HCT116 (cell line): ENCODE measurements around the gene MGST1. TPM values are rescaled to one million over a fixed set of nuclear protein-coding genes. Genes with fewer than 3 reads are reported as not detected.

Source experiments
- ATAC-seq: fragments of 200-7000 bp; cut with Tn5 transposase; 2 replicates; pipeline ENCODE4 v1.9.1; 2020; ENCODE audit warnings: mild to moderate bottlenecking, moderate library complexity
- BruUV-seq: library from RNA; stranded (reverse); fragments of 400-500 nt; replicated peaks from 2 replicates; lab custom pipeline; 2021; lab: Mats Ljungman, UMichigan
- CTCF ChIA-PET: fragments of 300-600 bp; sonication (Branson Sonifier 250); formaldehyde crosslinking; loops from one replicate; lab custom pipeline; 2021; ENCODE audit warnings: antibody characterized with exemption; lab: Charles Lee
- POLR2A ChIA-PET: fragments of 300-600, 350-600 bp; sonication (Branson Sonifier 250); formaldehyde crosslinking; loops from one replicate; lab custom pipeline; 2021; ENCODE audit warnings: antibody characterized with exemption; lab: Charles Lee
- RAD21 ChIA-PET, 2 experiments: fragments of 300-600 bp; sonication (Branson Sonifier 250); formaldehyde crosslinking; loops; one replicate each; lab custom pipeline; 2023; ENCODE audit warnings: low total read pairs in 2 of 2; ENCODE audit not compliant: uncharacterized antibody in 2 of 2, unreplicated experiment in 2 of 2, low non-redundant PET in 1 of 2; lab: Charles Lee
- DNase-seq: peaks from one replicate; pipeline ENCODE4 v3.0.0-alpha.2; 2010; ENCODE audit warnings: low read depth, low spot score
- H2AFZ ChIP-seq: fragments of 200-600 bp; shearing (Covaris generic), sonication (generic); 2 replicates; pipeline ENCODE4 v1.6.1; 2017; ENCODE audit warnings: low read depth, mixed run types, mixed read lengths, antibody characterized with exemption, low read length; ENCODE audit not compliant: poor library complexity, severe bottlenecking
- H3K27ac ChIP-seq: 2 replicates; pipeline ENCODE4 v1.5.1; 2012; ENCODE audit warnings: low read depth, low read length
- H3K27me3 ChIP-seq: fragments of 200-600 bp; sonication (generic); 2 replicates; pipeline ENCODE4 v1.6.1; 2016; ENCODE audit warnings: mixed run types, low read length, mixed read lengths; ENCODE audit not compliant: insufficient read depth
- H3K36me3 ChIP-seq, 2 experiments: fragments of 200-500 bp in 1 of 2; fragments of 200-600 bp in 1 of 2; sonication (Bioruptor generic) in 1 of 2; sonication (generic) in 1 of 2; 2 replicates each; pipeline versions ENCODE4 v1.5.1 to v1.6.1; 2014 to 2016; ENCODE audit warnings: low read length in 2 of 2, inconsistent platforms in 1 of 2, mixed read lengths in 1 of 2, mixed run types in 1 of 2; ENCODE audit not compliant: insufficient read depth in 2 of 2, control insufficient read depth in 1 of 2
- H3K4me1 ChIP-seq, 2 experiments: fragments of 200-600 bp in 1 of 2; sonication (generic) in 1 of 2; 2 replicates each; pipeline versions ENCODE4 v1.5.1 to v1.6.1; 2012 to 2017; ENCODE audit warnings: low read length in 2 of 2, inconsistent platforms in 1 of 2, mild to moderate bottlenecking in 1 of 2, mixed read lengths in 1 of 2, mixed run types in 1 of 2, moderate library complexity in 1 of 2; ENCODE audit not compliant: insufficient read depth in 2 of 2, control insufficient read depth in 1 of 2
- H3K4me2 ChIP-seq: fragments of 200-600 bp; sonication (generic); 2 replicates; pipeline ENCODE4 v1.6.1; 2017; ENCODE audit warnings: mixed run types, low read length, mixed read lengths
- H3K4me3 ChIP-seq, 2 experiments: fragments of 200-600 bp in 1 of 2; sonication (generic) in 1 of 2; replicated peaks in 1 of 2; 2 replicates each; pipeline ENCODE4 v1.5.1; 2011 to 2016; ENCODE audit warnings: low read length in 2 of 2, control low read depth in 1 of 2, low read depth in 1 of 2, mild to moderate bottlenecking in 1 of 2, mixed read lengths in 1 of 2, mixed run types in 1 of 2
- H3K79me2 ChIP-seq: fragments of 200-600 bp; sonication (generic); 2 replicates; pipeline ENCODE4 v1.6.1; 2017; ENCODE audit warnings: mild to moderate bottlenecking, mixed run types, low read length, moderate library complexity, mixed read lengths; ENCODE audit not compliant: insufficient read depth
- H3K9ac ChIP-seq: fragments of 200-600 bp; sonication (generic); 2 replicates; pipeline ENCODE4 v1.6.1; 2016; ENCODE audit warnings: low read length, mixed read lengths
- H3K9me2 ChIP-seq: fragments of 200-600 bp; sonication (generic), shearing (Covaris generic); 2 replicates; pipeline ENCODE4 v1.6.1; 2017; ENCODE audit warnings: mixed run types, mild to moderate bottlenecking, moderate library complexity; ENCODE audit not compliant: insufficient read depth
- H3K9me3 ChIP-seq, 2 experiments: fragments of 200-500 bp in 1 of 2; fragments of 200-600 bp in 1 of 2; sonication (Bioruptor generic) in 1 of 2; sonication (generic) in 1 of 2; 2 replicates each; pipeline ENCODE4 v1.6.1; 2014 to 2017; ENCODE audit warnings: low read length in 2 of 2, mixed read lengths in 2 of 2, inconsistent platforms in 1 of 2, low read depth in 1 of 2, mild to moderate bottlenecking in 1 of 2, mixed run types in 1 of 2, moderate library complexity in 1 of 2; ENCODE audit not compliant: control insufficient read depth in 1 of 2, insufficient read depth in 1 of 2
- H4K20me1 ChIP-seq: fragments of 200-600 bp; sonication (generic), shearing (Covaris generic); 2 replicates; pipeline ENCODE4 v1.6.1; 2017; ENCODE audit warnings: mixed run types, mild to moderate bottlenecking, moderate library complexity; ENCODE audit not compliant: insufficient read depth
- ATF3 ChIP-seq: IDR thresholded peaks from 2 replicates; pipeline ENCODE4 v1.6.1; 2012
- CBX3 ChIP-seq: IDR thresholded peaks from 2 replicates; pipeline ENCODE4 v1.6.1; 2012; ENCODE audit warnings: low read depth
- CEBPB ChIP-seq: IDR thresholded peaks from 2 replicates; pipeline ENCODE4 v1.6.1; 2012; ENCODE audit warnings: low read depth
- ELF1 ChIP-seq: IDR thresholded peaks from 2 replicates; pipeline ENCODE4 v1.6.1; 2012; ENCODE audit warnings: low read depth, borderline replicate concordance
- EZH2phosphoT487 ChIP-seq: fragments of 200-600 bp; IDR thresholded peaks from 2 replicates; pipeline ENCODE4 v1.6.1; 2018; ENCODE audit warnings: antibody characterized with exemption, borderline replicate concordance
- MAX ChIP-seq: IDR thresholded peaks from 2 replicates; pipeline ENCODE4 v1.6.1; 2012
- POLR2AphosphoS5 ChIP-seq: IDR thresholded peaks from 2 replicates; pipeline ENCODE4 v1.6.1; 2011; ENCODE audit warnings: mild to moderate bottlenecking, low read depth, low read length, moderate library complexity
- REST ChIP-seq: IDR thresholded peaks from 2 replicates; pipeline ENCODE4 v1.6.1; 2012; ENCODE audit warnings: low read depth
- SP1 ChIP-seq: IDR thresholded peaks from 2 replicates; pipeline ENCODE4 v1.6.1; 2012; ENCODE audit warnings: low read depth
- YY1 ChIP-seq: IDR thresholded peaks from 2 replicates; pipeline ENCODE4 v1.6.1; 2011; ENCODE audit warnings: low read length, low read depth, moderate library complexity, mild to moderate bottlenecking; ENCODE audit not compliant: insufficient replicate concordance; ENCODE audit errors: extremely low read depth
- intact Hi-C: fragments of 100-400 bp; cut with micrococcal nuclease; formaldehyde crosslinking; loops from 2 replicates; pipeline ENCODE4 v1.10.0; 2022
- total RNA-seq: library from RNA; stranded (reverse); gene quantifications from one replicate; pipeline ENCODE4 v1.2.1, GENCODE V29; 2021; ENCODE audit not compliant: unreplicated experiment

MGST1 gene
- total RNA-seq, 1 experiment from 2014 or later = 111 TPM

DNA sequence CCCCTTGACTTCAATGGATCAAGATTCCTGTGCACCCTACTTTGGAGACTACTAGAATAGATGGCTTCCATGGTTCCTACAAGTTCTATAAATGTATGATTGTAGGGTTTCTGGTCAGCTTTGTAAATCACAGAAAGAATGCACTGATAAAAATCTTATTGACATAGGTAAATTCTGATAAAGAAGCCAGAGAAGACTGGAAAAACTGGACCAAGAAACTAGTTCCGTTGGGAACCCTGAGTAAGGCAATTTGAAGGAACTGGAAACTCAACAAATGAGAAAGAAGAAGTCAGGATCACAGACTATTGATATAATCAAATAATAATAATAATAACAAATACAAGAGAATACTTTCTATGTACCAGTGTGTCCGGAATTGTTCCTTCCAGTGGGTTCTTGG lies 15.4 kb upstream of the MGST1 start:
- DNase-seq (no peak), ATAC-seq (no peak)
- Histone ChIP-seq H3K9me2 (no peaks in the 10 kb centered on the region), H3K27me3 (no peaks in the 10 kb centered on the region), H3K27ac (no peak overlapping the region), H2AFZ (no peak overlapping the region), H4K20me1 (no peaks in the 10 kb centered on the region), H3K4me1 (no peaks in the 10 kb centered on the region), H3K4me3 (no peak overlapping the region), H3K9me3 (no peaks in the 10 kb centered on the region), H3K4me2 (no peak overlapping the region), H3K79me2 (no peaks in the 10 kb centered on the region), H3K36me3 (no peaks in the 10 kb centered on the region), H3K9ac (no peak overlapping the region)
- POLR2A ChIA-PET = no interaction called here
- RAD21 ChIA-PET = no interaction called here
- TF ChIP-seq SP1 = no peak
- TF ChIP-seq EZH2phosphoT487 = no peak
- TF ChIP-seq REST = no peak
- TF ChIP-seq ELF1 = no peak
- no peak for TF ChIP-seq POLR2AphosphoS5
- BruUV-seq = no TSS peak
- intact Hi-C loops = no loop called here
- CTCF ChIA-PET = no interaction called here

DNA sequence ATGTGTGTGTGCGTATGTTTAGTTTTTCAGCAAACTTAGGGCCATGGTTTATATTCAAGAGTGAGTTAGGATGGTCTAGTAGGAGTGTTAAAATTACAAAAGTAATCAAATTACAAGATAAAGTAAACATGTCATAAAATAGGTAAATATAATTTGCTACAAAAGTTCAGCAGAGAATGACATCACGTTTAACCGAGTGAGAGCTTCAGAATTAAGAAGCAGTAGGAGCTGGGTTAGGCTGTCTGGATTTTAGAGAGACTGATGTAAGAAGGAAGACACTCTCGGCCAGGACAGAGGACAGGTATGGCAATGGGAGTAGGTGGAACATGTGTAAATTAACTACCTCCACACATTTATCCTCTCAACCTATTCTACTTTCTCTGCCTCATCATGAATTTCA lies 11.6 kb upstream of the MGST1 start:
- Histone ChIP-seq H3K4me1 (no peaks in the 10 kb centered on the region), H4K20me1 (no peaks in the 10 kb centered on the region), H3K27ac (no peak overlapping the region), H3K79me2 (no peaks in the 10 kb centered on the region), H3K27me3 (no peaks in the 10 kb centered on the region), H3K9me2 (no peaks in the 10 kb centered on the region), H2AFZ (no peak overlapping the region), H3K4me3 (no peak overlapping the region), H3K9ac (no peak overlapping the region), H3K9me3 (no peaks in the 10 kb centered on the region), H3K36me3 (no peaks in the 10 kb centered on the region), H3K4me2 (no peak overlapping the region)
- ChIA-PET POLR2A (no interaction called here), RAD21 (no interaction called here), CTCF (no interaction called here)
- BruUV-seq = no TSS peak
- intact Hi-C loops = no loop called here
- DNase-seq (no peak), ATAC-seq (no peak)
- TF ChIP-seq CBX3 (no peak), YY1 (no peak), ATF3 (no peak), POLR2AphosphoS5 (no peak), CEBPB (no peak), REST (no peak), MAX (no peak)
